ENCODE data around the gene PNMA1.

The PNMA1 gene

DNA sequence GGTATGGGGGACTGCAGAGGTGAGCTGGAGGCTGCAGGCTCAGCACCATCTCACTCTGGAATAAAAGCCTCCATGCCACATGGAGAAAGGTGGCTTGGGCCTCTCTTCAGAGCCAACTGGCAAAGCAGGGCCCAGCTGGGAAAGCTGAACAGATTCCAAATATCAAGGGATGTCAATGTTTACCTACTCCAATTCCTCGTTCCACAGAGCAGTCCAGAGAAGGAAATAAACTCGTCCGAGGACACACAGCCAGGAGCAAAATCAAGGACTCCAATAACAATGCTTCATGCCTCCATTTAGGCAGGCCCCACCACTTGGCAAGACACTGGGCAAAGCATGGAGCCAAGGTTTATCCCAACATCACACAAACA, 36.3 kb upstream of the PNMA1 start:
- DNase-seq (ENCODE audit: low spot score), result no peak

GRCh38 chr14:73749706-73750530, 35.7 kb upstream of the PNMA1 start:
- no peak for DNase-seq (ENCODE audit: low spot score)

DNA sequence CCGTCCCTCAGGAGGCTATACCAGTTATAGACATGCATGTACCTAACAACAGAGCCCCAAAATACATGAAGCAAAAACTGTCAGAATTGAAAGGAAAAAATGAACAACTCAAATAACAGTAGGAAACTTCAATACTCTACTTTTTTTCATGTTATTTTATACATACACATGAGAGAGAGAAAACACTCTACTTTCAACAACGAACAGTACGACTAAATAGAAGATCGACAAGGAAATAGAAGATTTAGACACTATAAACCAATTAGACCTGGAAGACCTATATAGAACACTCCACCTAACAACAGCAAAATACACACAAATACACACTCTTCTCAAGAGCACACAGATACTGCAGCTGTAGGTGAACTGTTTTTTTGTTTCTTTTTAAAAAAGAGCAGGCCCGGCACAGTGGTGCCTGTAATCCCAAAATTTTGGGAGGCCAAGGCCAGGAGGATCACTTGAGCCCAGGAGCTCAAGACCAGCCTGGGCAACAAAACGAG, 34.7 kb upstream of the PNMA1 start:
- no peak for DNase-seq (ENCODE audit: low spot score)

- DNase-seq (ENCODE audit: low spot score), result no peak
Measured at GRCh38 chr14:73747379-73748211, 33.4 kb upstream of the PNMA1 start.

- no peak for DNase-seq (ENCODE audit: low spot score)
Measured at GRCh38 chr14:73746520-73747378, 32.6 kb upstream of the PNMA1 start.

DNA sequence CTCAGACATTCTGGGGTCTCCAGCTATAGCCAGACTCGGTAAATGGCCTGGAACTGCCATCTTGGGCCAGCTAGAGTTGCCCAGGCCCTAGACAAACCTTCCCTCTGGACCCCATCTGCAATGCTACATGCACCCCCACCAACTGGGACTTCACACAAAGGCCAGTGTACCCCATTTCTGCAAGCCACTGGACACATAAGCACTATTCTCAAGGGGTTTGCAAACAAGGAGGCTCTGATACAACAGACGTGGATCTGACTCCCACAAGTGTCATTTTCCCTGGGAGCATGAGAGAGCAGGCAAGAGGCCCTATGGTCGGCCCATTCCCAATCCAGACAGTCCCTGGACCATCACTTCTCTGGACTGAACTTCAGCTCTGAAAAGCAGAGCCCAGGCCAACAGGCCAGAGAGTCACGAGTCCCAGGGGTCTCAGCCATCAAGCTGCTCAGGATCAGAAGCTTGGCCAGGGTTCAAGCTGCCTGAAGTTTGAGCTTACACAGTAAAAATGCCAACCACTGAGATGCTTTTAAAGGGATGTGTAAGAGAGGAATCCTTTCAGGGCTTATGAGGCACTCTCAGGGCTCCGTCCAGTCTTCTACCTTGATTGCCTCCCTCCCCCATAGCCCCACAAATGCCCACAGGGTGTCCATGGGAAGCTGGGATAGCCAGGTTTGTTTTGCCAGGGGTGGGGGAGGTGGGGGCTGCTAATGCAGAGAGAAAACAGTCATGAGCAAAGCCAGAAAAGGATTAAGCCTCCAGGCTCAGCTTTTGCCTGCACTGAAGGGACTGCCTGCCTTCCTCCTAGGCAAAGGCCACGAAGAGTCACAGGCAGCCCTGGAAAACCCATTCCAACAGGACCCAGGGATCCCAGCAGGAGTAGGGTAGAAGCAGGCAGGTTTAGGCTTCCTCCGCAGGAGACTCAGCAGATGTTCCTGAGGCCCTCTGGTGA, 31.7 kb upstream of the PNMA1 start:
- DNase-seq (ENCODE audit: low spot score), result no peak

DNA sequence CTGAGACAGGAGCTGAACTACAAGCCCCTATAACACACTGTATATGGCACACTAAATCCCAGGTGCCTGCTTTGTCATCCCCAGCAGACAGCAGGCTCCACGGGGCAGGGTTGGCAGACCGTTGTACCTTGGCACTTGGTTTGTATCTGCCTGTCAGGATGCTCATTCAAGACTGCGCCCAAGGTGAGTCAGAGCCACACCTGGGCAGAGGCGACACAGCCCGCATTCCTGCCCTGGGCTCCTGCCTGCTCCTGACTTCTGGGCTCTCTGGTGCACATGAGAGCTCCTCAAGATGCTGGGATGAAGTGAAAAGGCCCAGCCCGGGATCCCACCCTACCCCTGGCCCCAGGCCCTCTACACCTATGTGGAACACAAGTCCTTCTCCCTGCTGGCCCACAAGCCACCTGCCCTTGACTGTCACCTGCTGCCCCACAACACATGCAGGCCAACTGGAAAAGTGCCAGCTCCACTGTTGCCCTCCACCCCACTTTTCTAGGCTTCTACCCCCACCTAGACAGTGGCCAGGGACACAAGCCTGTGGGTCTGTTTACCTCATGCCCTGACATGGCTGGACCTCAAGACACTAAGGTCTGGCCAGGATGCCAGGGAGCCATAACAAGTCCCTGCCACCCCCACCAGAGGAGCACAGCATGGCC, 30.8 kb upstream of the PNMA1 start:
- no peak for DNase-seq (ENCODE audit: low spot score)

GRCh38 chr14:73744175-73744867, 30.1 kb upstream of the PNMA1 start:
- DNase-seq (ENCODE audit: low spot score), result peak; percentile 84

DNA sequence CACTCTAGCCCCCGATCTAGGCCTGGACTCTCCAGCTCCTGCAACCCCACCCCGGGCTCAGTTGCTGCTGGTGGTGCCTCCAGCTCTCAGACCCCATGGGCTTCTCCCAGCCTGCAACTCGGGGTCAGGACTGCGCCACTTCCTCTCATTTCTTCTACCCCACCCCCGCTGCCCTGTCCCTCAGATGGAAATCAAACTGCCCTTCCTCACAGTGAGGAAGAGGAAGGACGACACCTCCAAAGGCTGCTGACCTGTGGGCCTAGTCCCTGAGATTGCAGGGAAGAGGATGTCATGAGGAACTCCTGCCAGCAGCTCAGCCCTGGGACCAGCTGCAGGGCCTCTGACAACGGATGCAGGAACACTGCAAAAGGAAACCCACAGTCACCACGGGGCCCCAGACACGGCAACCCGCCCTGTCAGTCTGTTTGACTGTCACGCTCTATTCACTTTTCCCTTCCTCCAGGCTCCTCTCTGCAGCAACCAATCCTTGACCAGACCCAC, 29.3 kb upstream of the PNMA1 start:
- peak; percentile 51 for DNase-seq (ENCODE audit: low spot score)

GRCh38 chr14:73742520-73743238, 28.5 kb upstream of the PNMA1 start:
- no peak for DNase-seq (ENCODE audit: low spot score)

DNA sequence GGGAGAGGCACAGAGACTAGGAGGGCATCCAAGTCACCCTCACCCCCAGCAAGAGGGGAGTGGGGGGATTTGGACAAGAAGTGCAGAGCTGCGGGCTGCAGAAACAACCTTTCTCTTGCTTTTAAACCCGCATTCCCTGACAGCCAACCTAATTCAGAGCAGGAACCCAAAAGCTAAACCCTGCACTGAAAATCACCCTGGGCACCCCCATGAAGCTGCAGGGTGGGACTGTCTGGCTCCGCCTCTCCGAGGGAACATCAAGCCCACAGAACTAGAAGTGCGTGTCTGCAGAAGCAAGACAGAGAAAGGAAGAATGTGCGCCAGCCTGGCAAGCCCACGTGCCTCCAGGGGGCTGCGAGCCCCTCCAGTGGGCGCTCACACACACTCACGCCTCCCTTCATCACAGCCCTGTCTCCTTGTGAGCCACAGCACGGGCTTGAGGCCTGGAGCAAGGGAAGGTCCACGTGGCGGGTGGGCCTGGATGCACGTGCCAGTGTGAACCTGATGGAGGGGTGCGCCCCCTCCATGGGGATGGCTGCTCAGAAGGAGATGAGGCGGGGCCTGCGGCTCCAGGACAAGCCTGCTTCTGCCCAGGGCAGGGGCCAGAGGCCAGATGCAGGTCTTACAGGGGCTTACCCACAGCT, 27.8 kb upstream of the PNMA1 start:
- DNase-seq (ENCODE audit: low spot score), result no peak

- DNase-seq (ENCODE audit: low spot score), result peak; percentile 44
Measured at GRCh38 chr14:73741386-73741875, 27.2 kb upstream of the PNMA1 start.

- DNase-seq (ENCODE audit: low spot score), result no peak
Measured at GRCh38 chr14:73740618-73741326, 26.6 kb upstream of the PNMA1 start.

GRCh38 chr14:73739899-73740617, 25.9 kb upstream of the PNMA1 start:
- DNase-seq (ENCODE audit: low spot score), result no peak

DNA sequence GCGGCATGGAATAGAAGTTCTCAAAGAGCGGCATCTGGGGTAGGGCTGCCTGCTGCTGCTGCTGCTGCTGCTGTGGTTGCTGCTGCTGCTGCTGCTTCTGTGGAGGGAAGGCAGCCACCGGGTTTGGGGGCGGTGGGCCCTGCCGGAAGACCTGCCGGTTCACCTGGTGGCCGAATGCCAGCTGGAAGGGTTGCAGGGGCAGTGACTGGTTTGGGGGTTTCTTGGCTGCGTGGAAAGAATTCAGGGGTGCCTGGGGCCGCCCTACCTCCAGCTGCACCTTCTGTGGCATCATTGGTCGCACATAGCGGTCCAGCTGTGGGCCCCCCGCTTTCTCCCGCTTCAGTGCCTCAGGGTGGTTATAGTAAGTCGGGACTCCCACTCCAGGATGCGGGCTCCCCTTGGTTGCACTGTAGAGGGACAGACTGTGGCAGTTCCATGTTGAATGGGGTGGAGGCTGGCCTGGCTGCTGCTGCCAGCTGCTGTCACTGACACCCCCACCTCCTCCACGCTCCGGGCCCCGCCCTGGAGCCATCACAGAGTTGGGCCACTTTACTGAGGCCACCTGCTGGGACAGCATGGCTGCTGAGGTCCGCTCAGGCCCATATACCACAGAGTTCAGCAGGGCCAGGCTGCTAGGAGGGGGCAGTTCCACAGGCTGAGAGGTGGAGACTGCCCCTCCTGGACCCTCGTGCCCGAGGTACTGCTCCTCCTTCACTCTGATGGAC, 25.2 kb upstream of the PNMA1 start:
- no peak for DNase-seq (ENCODE audit: low spot score)

DNA sequence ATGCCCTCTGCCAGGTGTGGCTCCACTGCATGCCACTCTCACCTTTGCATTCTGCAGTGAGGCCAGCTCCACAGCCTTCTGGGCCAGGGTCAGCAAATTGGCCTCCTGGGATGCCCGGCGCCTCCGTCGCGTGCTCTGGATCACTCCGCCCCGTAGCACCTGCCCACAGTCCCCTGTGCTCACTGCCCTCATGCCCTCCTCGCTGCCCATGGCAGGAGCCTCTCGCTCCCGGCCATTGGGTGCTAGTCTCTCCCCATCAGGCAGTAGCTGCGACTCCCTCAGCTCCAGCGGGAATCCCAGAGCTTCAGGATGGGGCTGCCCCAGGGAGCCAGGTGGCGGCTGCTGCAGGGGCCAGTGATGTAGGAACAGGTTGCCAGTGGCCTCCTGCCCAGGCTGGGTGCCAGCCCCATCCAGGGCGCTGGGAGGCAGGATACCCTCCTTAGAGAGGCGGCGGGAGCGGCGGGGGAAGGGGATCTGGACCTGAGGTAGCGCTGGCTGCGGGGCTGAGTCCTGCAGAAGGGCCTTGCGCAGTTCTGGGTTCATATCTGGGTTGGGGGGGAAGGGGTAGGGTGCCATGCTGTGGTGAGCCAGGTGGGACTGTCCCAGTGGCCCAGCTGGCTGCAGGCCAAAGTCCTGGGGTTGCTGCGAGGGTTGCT, 24.5 kb upstream of the PNMA1 start:
- no peak for DNase-seq (ENCODE audit: low spot score)

Measured in globus pallidus (tissue), 1 donor.